IMR-90 (cell line): ENCODE data around the gene BEGAIN. TPM values are rescaled to one million over a fixed set of nuclear protein-coding genes. Genes with fewer than 3 reads are reported as not detected.
A peak's percentile ranks its signal among the peaks of the same experiment; 100 is the strongest.

Experiments used
- ATAC-seq: fragments of 200-7000 bp; cut with Tn5 transposase; 2 replicates; pipeline ENCODE4 v1.9.1; 2020; ENCODE audit warnings: low read depth, mild to moderate bottlenecking, moderate library complexity
- BruUV-seq: library from RNA; stranded (reverse); fragments of 400-500 nt; replicated peaks from 2 replicates; lab custom pipeline; 2021; lab: Mats Ljungman, UMichigan
- CTCF ChIA-PET: fragments of 300-600 bp; formaldehyde crosslinking; extraction: SDS; loops from one replicate; lab custom pipeline; 2021; ENCODE audit warnings: antibody characterized with exemption; lab: Yijun Ruan, JAX
- POLR2A ChIA-PET: fragments of 300-600 bp; sonication (Branson Sonifier 250); formaldehyde crosslinking; loops from one replicate; lab custom pipeline; 2022; ENCODE audit warnings: antibody characterized with exemption; ENCODE audit not compliant: unreplicated experiment; lab: Charles Lee
- DNase-seq: peaks from one replicate; pipeline ENCODE4 v3.0.0; 2013
- H2AFZ ChIP-seq: replicated peaks from 2 replicates; pipeline ENCODE3; 2013; ENCODE audit warnings: low read length, mild to moderate bottlenecking; ENCODE audit not compliant: poor library complexity
- H2AK5ac ChIP-seq: 2 replicates; pipeline ENCODE4 v1.6.1; 2013; ENCODE audit warnings: low read depth, low read length, inconsistent platforms
- H2AK9ac ChIP-seq: replicated peaks from 2 replicates; pipeline ENCODE3; 2013; ENCODE audit warnings: mild to moderate bottlenecking, low read depth, low read length, moderate library complexity; ENCODE audit not compliant: poor library complexity
- H2BK120ac ChIP-seq: 2 replicates; pipeline ENCODE4 v1.6.1; 2013; ENCODE audit warnings: low read depth, low read length, inconsistent platforms
- H2BK15ac ChIP-seq: 3 replicates; pipeline ENCODE4 v1.6.1; 2013; ENCODE audit warnings: low read depth, low read length, inconsistent platforms
- H2BK20ac ChIP-seq: 2 replicates; pipeline ENCODE4 v1.6.1; 2013; ENCODE audit warnings: low read depth, mild to moderate bottlenecking, inconsistent platforms, low read length, moderate library complexity
- H2BK5ac ChIP-seq: 2 replicates; pipeline ENCODE4 v1.6.1; 2013; ENCODE audit warnings: mild to moderate bottlenecking, low read depth, low read length, inconsistent platforms; ENCODE audit not compliant: poor library complexity, severe bottlenecking
- H3K14ac ChIP-seq: replicated peaks from 2 replicates; pipeline ENCODE4 v1.6.1; 2013; ENCODE audit warnings: low read depth, low read length, inconsistent platforms
- H3K18ac ChIP-seq: 2 replicates; pipeline ENCODE4 v1.6.1; 2013; ENCODE audit warnings: low read depth, low read length, control low read depth
- H3K23ac ChIP-seq: 2 replicates; pipeline ENCODE4 v1.6.1; 2013; ENCODE audit warnings: low read depth, low read length, inconsistent platforms
- H3K27ac ChIP-seq: 2 replicates; pipeline ENCODE4 v1.5.1; 2013; ENCODE audit warnings: mild to moderate bottlenecking, control low read depth, low read length; ENCODE audit not compliant: insufficient read depth
- H3K27me3 ChIP-seq: 2 replicates; pipeline ENCODE4 v1.6.1; 2013; ENCODE audit warnings: low read length; ENCODE audit not compliant: control insufficient read depth, insufficient read depth
- H3K36me3 ChIP-seq: 2 replicates; pipeline ENCODE4 v1.6.1; 2013; ENCODE audit warnings: low read length, mixed read lengths; ENCODE audit not compliant: control insufficient read depth, insufficient read depth
- H3K4ac ChIP-seq: 2 replicates; pipeline ENCODE4 v1.6.1; 2013; ENCODE audit warnings: low read depth, low read length, inconsistent platforms
- H3K4me1 ChIP-seq: 2 replicates; pipeline ENCODE4 v1.6.1; 2013; ENCODE audit warnings: low read length, mixed read lengths; ENCODE audit not compliant: control insufficient read depth, insufficient read depth
- H3K4me2 ChIP-seq: 2 replicates; pipeline ENCODE4 v1.6.1; 2013; ENCODE audit warnings: low read depth, mild to moderate bottlenecking, control low read depth, low read length, moderate library complexity
- H3K4me3 ChIP-seq: 2 replicates; pipeline ENCODE4 v1.5.1; 2013; ENCODE audit warnings: low read depth, mild to moderate bottlenecking, control low read depth, low read length, moderate library complexity; ENCODE audit not compliant: insufficient read depth
- H3K56ac ChIP-seq: 2 replicates; pipeline ENCODE4 v1.6.1; 2013; ENCODE audit warnings: low read length, inconsistent platforms; ENCODE audit not compliant: insufficient read depth; ENCODE audit errors: extremely low read depth
- H3K79me1 ChIP-seq, 2 experiments: 2 replicates each; pipeline ENCODE4 v1.6.1; 2013; ENCODE audit warnings: low read length in 2 of 2, inconsistent platforms in 1 of 2, low read depth in 1 of 2
- H3K9ac ChIP-seq: 2 replicates; pipeline ENCODE4 v1.6.1; 2013; ENCODE audit warnings: low read depth, low read length, control low read depth
- H3K9me1 ChIP-seq: 2 replicates; pipeline ENCODE4 v1.6.1; 2013; ENCODE audit warnings: low read length, inconsistent platforms; ENCODE audit not compliant: insufficient read depth
- H3K9me3 ChIP-seq: 2 replicates; pipeline ENCODE4 v1.6.1; 2013; ENCODE audit warnings: low read length; ENCODE audit not compliant: control insufficient read depth, insufficient read depth
- H4K20me1 ChIP-seq: 2 replicates; pipeline ENCODE4 v1.6.1; 2013; ENCODE audit warnings: low read length, inconsistent platforms; ENCODE audit not compliant: insufficient read depth
- H4K5ac ChIP-seq: 2 replicates; pipeline ENCODE4 v1.6.1; 2013; ENCODE audit warnings: mild to moderate bottlenecking, low read depth, low read length, control low read depth
- H4K8ac ChIP-seq, 2 experiments: 2 replicates each; pipeline ENCODE4 v1.6.1; 2013; ENCODE audit warnings: low read depth in 2 of 2, low read length in 2 of 2, control low read depth in 1 of 2, inconsistent platforms in 1 of 2
- H4K91ac ChIP-seq: 2 replicates; pipeline ENCODE4 v1.6.1; 2013; ENCODE audit warnings: low read depth, low read length, inconsistent platforms; ENCODE audit not compliant: insufficient read depth
- CHD1 ChIP-seq: IDR thresholded peaks from 2 replicates; pipeline ENCODE4 v1.6.1; 2012; ENCODE audit warnings: low read depth, low read length, improper control_type of control experiment
- WGBS, 2 experiments: methylation state at CpG; one replicate each; pipeline versions ENCODE4 v1.1.5 to v1.1.7; 2013; ENCODE audit warnings: missing lambda C conversion rate in 2 of 2; ENCODE audit not compliant: insufficient read length in 1 of 2; ENCODE audit errors: extremely low coverage in 2 of 2; 5-methylcytosine and 5-hydroxymethylcytosine counted together
- dilution Hi-C: fragments of 300-500 bp; cut with HindIII; formaldehyde crosslinking; loops from one replicate; pipeline ENCODE4 v1.14.3; 2018; ENCODE audit warnings: low sequenced_read_pairs; ENCODE audit not compliant: unreplicated experiment
- in situ Hi-C: fragments of 300-500 bp; cut with MboI; formaldehyde crosslinking; loops from 3 replicates; pipeline ENCODE4 v1.14.3; 2019; ENCODE audit warnings: low sequenced_read_pairs, inconsistent platforms, mixed read lengths
- intact Hi-C: fragments of 100-400 bp; cut with micrococcal nuclease; formaldehyde crosslinking; loops from 2 replicates; pipeline ENCODE4 v1.10.0; 2022
- polyA plus RNA-seq, 3 experiments: library from polyadenylated mRNA; depleted of rRNA; stranded (reverse); fragments of >200 nt; gene quantifications; 2 replicates each; pipeline ENCODE4 v1.2.3, GENCODE V29; 2012; ENCODE audit warnings: low replicate concordance in 1 of 3
- total RNA-seq: library from RNA; depleted of rRNA; stranded (reverse); fragments of >200 nt; gene quantifications from 2 replicates; pipeline ENCODE4 v1.2.3, GENCODE V29; 2012

The BEGAIN gene
- total and polyA plus RNA-seq, 2 of the 4 experiments (the other 2 are of a cell fraction): 0.18 to 0.99 TPM

- Histone ChIP-seq H3K18ac (no peak overlapping the region), H2AFZ (peak overlapping the region; percentile 41), H3K4ac (no peak overlapping the region), H3K56ac (no peak overlapping the region), H3K27ac (no peak overlapping the region), H2BK5ac (no peak overlapping the region), H3K9ac (no peak overlapping the region), H3K14ac (no peak overlapping the region), H2BK20ac (no peak overlapping the region), H4K5ac (no peak overlapping the region), H2BK120ac (no peak overlapping the region), H3K27me3 (no peaks in the 10 kb centered on the region), H2BK15ac (no peak overlapping the region), H3K4me1 (no peaks in the 10 kb centered on the region; the same call in 1 of the 2 replicates), H3K9me3 (no peaks in the 10 kb centered on the region), H3K4me3 (no peak overlapping the region), H3K4me2 (no peak overlapping the region), H4K8ac (no peak overlapping the region), H3K79me1 (no peaks in the 10 kb centered on the region), H3K36me3 (peaks cover 11% of the 10 kb centered on the region; the same call in 1 of the 2 replicates), H2AK5ac (no peak overlapping the region), H3K23ac (no peak overlapping the region), H3K9me1 (peaks cover 4% of the 10 kb centered on the region), H4K20me1 (no peaks in the 10 kb centered on the region), H2AK9ac (peak overlapping the region; percentile 25), H4K91ac (no peak overlapping the region)
- TF ChIP-seq CHD1: no peak
- 83% methylated on average over 10 of the region's 17 CpGs; no CpG with 5 or more reads in 1 of the 2 experiments for WGBS, 2 experiments
- POLR2A ChIA-PET: no interaction called here
- no peak for DNase-seq
- intact Hi-C loops (loop anchor here (5.0 kb wide), 1 partner anchor 293 kb away; the partner anchor contains the start of gene MEG3), dilution Hi-C loops (no loop called here), in situ Hi-C loops (no loop called here)
- BruUV-seq: no TSS peak
- CTCF ChIA-PET: interaction anchor here (1.0 kb wide), 1 partner anchor 58 kb away, joined by 3 read pairs; no protein-coding TSS in a partner anchor
- no peak for ATAC-seq
These were observed 53.3 kb downstream of the BEGAIN start for GRCh38 chr14:100533656-100534485.
